CD14-positive monocyte (primary cell): ENCODE measurements around the gene SUSD4. TPM values are rescaled to one million over a fixed set of nuclear protein-coding genes. Genes with fewer than 3 reads are reported as not detected.

Experiments used
- DNase-seq, 3 donors: peaks; one replicate each; pipeline ENCODE4 v3.0.0-alpha.2; 2011 to 2022
- H2AFZ ChIP-seq: 2 replicates; pipeline ENCODE4 v1.6.0; 2012; ENCODE audit warnings: mild to moderate bottlenecking, low read depth, low read length, inconsistent platforms; ENCODE audit not compliant: insufficient read depth, poor library complexity, severe bottlenecking
- H3K27ac ChIP-seq, 2 donors: 1 replicate in 1 of 2; 2 replicates in 1 of 2; pipeline ENCODE4 v1.5.1; 2012 to 2013; ENCODE audit warnings: low read length in 2 of 2, control low read depth in 1 of 2, inconsistent platforms in 1 of 2, low read depth in 1 of 2, mild to moderate bottlenecking in 1 of 2
- H3K27me3 ChIP-seq, 2 donors: one replicate each; pipeline versions ENCODE4 v1.6.0 to v1.6.1; 2011 to 2013; ENCODE audit warnings: low read length in 2 of 2; ENCODE audit not compliant: control insufficient read depth in 2 of 2, insufficient read depth in 2 of 2
- H3K36me3 ChIP-seq, 2 donors: replicated peaks in 1 of 2; 1 replicate in 1 of 2; 2 replicates in 1 of 2; pipeline versions ENCODE4 v1.5.1 to v1.6.1; 2012 to 2013; ENCODE audit warnings: low read length in 2 of 2, control low read depth in 1 of 2, inconsistent platforms in 1 of 2, mild to moderate bottlenecking in 1 of 2; ENCODE audit not compliant: insufficient read depth in 2 of 2, control insufficient read depth in 1 of 2
- H3K4me1 ChIP-seq, 2 donors: 1 replicate in 1 of 2; 2 replicates in 1 of 2; pipeline versions ENCODE4 v1.5.1 to v1.6.1; 2012 to 2013; ENCODE audit warnings: low read length in 2 of 2, control low read depth in 1 of 2, inconsistent platforms in 1 of 2, mild to moderate bottlenecking in 1 of 2, moderate library complexity in 1 of 2; ENCODE audit not compliant: insufficient read depth in 2 of 2, control insufficient read depth in 1 of 2
- H3K4me2 ChIP-seq: replicated peaks from 2 replicates; pipeline ENCODE3; 2012; ENCODE audit warnings: low read length, moderate library complexity, mild to moderate bottlenecking; ENCODE audit not compliant: poor library complexity, severe bottlenecking; ENCODE audit errors: extremely low read depth
- H3K4me3 ChIP-seq, 3 experiments: fragments of 200-600 bp in 1 of 3; sonication (generic) in 1 of 3; replicated peaks in 1 of 3; 1 replicate in 2 of 3; 2 replicates in 1 of 3; pipeline ENCODE4 v1.5.1; 2011 to 2013; ENCODE audit warnings: low read length in 3 of 3, mild to moderate bottlenecking in 3 of 3, control low read depth in 2 of 3, low read depth in 2 of 3, inconsistent platforms in 1 of 3, moderate library complexity in 1 of 3
- H3K79me2 ChIP-seq: 2 replicates; pipeline ENCODE4 v1.6.0; 2012; ENCODE audit warnings: mild to moderate bottlenecking, control low read depth, inconsistent platforms, low read length, moderate library complexity; ENCODE audit not compliant: insufficient read depth
- H3K9ac ChIP-seq: 2 replicates; pipeline ENCODE4 v1.6.0; 2017; ENCODE audit warnings: low read length, mild to moderate bottlenecking; ENCODE audit not compliant: insufficient read depth, poor library complexity, severe bottlenecking
- H3K9me3 ChIP-seq, 2 donors: replicated peaks in 1 of 2; 1 replicate in 1 of 2; 2 replicates in 1 of 2; pipeline versions ENCODE4 v1.5.1 to v1.6.1; 2012 to 2013; ENCODE audit warnings: low read length in 2 of 2, control low read depth in 1 of 2; ENCODE audit not compliant: control insufficient read depth in 1 of 2, insufficient read depth in 1 of 2
- H4K20me1 ChIP-seq: 2 replicates; pipeline ENCODE4 v1.6.0; 2012; ENCODE audit warnings: mild to moderate bottlenecking, low read length, control low read depth, moderate library complexity; ENCODE audit not compliant: insufficient read depth
- H3K27ac Mint-ChIP-seq, 7 donors: one replicate each; pipeline ENCODE4 v1.8.0; 2020; ENCODE audit warnings: mild to moderate bottlenecking in 7 of 7, mixed read lengths in 7 of 7, moderate library complexity in 6 of 7, inconsistent platforms in 2 of 7
- H3K27me3 Mint-ChIP-seq, 3 donors: one replicate each; pipeline ENCODE4 v1.8.0; 2021 to 2022; ENCODE audit warnings: low read depth in 3 of 3, mild to moderate bottlenecking in 3 of 3, mixed read lengths in 3 of 3, moderate library complexity in 3 of 3, inconsistent platforms in 1 of 3
- H3K36me3 Mint-ChIP-seq, 2 donors: one replicate each; pipeline ENCODE4 v1.8.0; 2020; ENCODE audit warnings: mixed read lengths in 2 of 2, inconsistent platforms in 1 of 2, mild to moderate bottlenecking in 1 of 2
- H3K4me1 Mint-ChIP-seq: one replicate; pipeline ENCODE4 v1.8.0; 2020; ENCODE audit warnings: mild to moderate bottlenecking, mixed read lengths
- H3K4me3 Mint-ChIP-seq, 2 donors: one replicate each; pipeline ENCODE4 v1.8.0; 2020; ENCODE audit warnings: mild to moderate bottlenecking in 2 of 2, mixed read lengths in 2 of 2, moderate library complexity in 1 of 2
- H3K9me3 Mint-ChIP-seq, 7 donors: one replicate each; pipeline ENCODE4 v1.8.0; 2020 to 2022; ENCODE audit warnings: mixed read lengths in 7 of 7, mild to moderate bottlenecking in 6 of 7, moderate library complexity in 6 of 7, inconsistent platforms in 2 of 7
- WGBS: methylation state at CpG from one replicate; pipeline ENCODE4 v1.1.5; 2013; ENCODE audit warnings: missing lambda C conversion rate; ENCODE audit not compliant: insufficient coverage; 5-methylcytosine and 5-hydroxymethylcytosine counted together
- intact Hi-C, 2 donors: fragments of 100-400 bp; cut with micrococcal nuclease; formaldehyde crosslinking; loops; one replicate each; pipeline versions ENCODE4 v1.15.0 to v1.15.1; 2023
- polyA plus RNA-seq, 3 donors: library from polyadenylated mRNA; depleted of rRNA in 1 of 3; unstranded in 2 of 3; stranded (reverse) in 1 of 3; fragments of 300-500 nt in 2 of 3; fragments of >200 nt in 1 of 3; fragmentation: Illumina TruSeq in 2 of 3; gene quantifications; 1 replicate in 2 of 3; 2 replicates in 1 of 3; pipeline ENCODE4 v1.2.3, GENCODE V29; 2012 to 2021
- TF ChIP-seq, protein P1 (sequence below): fragments of 200-600 bp; IDR thresholded peaks from one replicate; pipeline ENCODE4 v1.8.0; 2022; ENCODE audit warnings: antibody characterized with exemption, mild to moderate bottlenecking

The SUSD4 gene
- polyA plus RNA-seq, 3 donors = 0.34 to 0.92 (median 0.50) TPM

DNA sequence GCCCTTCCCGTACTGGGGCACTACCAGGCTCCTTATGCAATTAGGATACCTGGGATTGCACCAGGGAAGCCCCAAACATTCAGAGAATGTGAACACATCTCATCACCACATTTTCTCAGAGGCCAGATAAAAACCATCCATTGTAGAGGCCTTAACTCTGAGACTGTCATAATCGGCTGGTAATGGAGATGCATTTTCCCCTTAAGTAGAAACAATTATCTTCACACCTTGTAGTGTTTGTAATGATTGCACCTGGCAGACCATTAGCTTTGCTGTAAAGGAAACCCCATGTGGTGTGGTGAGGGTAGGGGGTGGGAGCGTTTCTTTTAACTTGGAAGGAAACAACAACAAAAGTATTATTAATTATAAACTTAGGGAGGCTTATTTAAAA is 131.0 kb downstream of the SUSD4 start:
- Histone ChIP-seq H3K79me2 (no peaks in the 10 kb centered on the region), H4K20me1 (no peaks in the 10 kb centered on the region), H3K27me3 (no peaks in the 10 kb centered on the region), H3K36me3 (no peaks in the 10 kb centered on the region), H3K4me2 (no peak overlapping the region), H3K27ac (no peak overlapping the region), H2AFZ (no peak overlapping the region), H3K9ac (no peak overlapping the region), H3K4me1 (no peaks in the 10 kb centered on the region), H3K4me3 (no peak overlapping the region), H3K9me3 (no peaks in the 10 kb centered on the region)
- Mint-ChIP-seq H3K27me3 (peaks cover 2 to 10% (median 4%) of the 10 kb centered on the region in 3 donors), H3K36me3 (no peaks in the 10 kb centered on the region), H3K4me1 (no peaks in the 10 kb centered on the region), H3K9me3 (peaks cover 0 to 6% (median 3%) of the 10 kb centered on the region in 7 donors), H3K27ac (no peak overlapping the region), H3K4me3 (no peak overlapping the region)
- TF ChIP-seq, protein P1, sequence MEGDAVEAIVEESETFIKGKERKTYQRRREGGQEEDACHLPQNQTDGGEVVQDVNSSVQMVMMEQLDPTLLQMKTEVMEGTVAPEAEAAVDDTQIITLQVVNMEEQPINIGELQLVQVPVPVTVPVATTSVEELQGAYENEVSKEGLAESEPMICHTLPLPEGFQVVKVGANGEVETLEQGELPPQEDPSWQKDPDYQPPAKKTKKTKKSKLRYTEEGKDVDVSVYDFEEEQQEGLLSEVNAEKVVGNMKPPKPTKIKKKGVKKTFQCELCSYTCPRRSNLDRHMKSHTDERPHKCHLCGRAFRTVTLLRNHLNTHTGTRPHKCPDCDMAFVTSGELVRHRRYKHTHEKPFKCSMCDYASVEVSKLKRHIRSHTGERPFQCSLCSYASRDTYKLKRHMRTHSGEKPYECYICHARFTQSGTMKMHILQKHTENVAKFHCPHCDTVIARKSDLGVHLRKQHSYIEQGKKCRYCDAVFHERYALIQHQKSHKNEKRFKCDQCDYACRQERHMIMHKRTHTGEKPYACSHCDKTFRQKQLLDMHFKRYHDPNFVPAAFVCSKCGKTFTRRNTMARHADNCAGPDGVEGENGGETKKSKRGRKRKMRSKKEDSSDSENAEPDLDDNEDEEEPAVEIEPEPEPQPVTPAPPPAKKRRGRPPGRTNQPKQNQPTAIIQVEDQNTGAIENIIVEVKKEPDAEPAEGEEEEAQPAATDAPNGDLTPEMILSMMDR = no peak
- DNase-seq = no peak
- WGBS = no CpG with 5 or more reads among the region's 3 CpGs
- intact Hi-C loops = no loop called here

DNA sequence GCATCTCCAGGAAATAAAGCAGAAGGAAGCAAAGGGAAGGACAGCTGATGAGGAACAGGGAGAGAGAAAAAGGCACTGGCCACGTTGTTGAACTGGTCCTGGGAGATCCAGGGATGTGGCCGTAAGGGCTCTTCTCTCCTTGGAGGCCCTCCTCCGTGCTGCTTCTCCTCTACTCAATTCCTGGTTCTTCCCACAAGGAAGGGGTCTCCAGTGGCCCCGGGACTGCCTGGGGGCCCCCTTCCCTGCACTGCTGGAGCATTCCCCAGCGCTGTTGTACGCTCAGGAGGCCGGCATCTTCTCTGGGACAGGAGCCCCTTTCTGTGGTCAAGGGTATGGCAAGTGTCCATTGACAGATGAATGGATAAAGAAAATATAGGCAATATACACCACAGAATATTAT is 132.4 kb downstream of the SUSD4 start:
- Mint-ChIP-seq H3K36me3 (no peaks in the 10 kb centered on the region), H3K4me3 (no peak overlapping the region), H3K27me3 (peaks cover 2 to 11% (median 4%) of the 10 kb centered on the region in 3 donors), H3K27ac (no peak overlapping the region), H3K4me1 (no peaks in the 10 kb centered on the region), H3K9me3 (peaks cover 0 to 1% (median 0%) of the 10 kb centered on the region in 7 donors)
- Histone ChIP-seq H3K79me2 (no peaks in the 10 kb centered on the region), H3K4me3 (no peak overlapping the region), H2AFZ (no peak overlapping the region), H3K9ac (no peak overlapping the region), H4K20me1 (no peaks in the 10 kb centered on the region), H3K27me3 (no peaks in the 10 kb centered on the region), H3K4me2 (no peak overlapping the region), H3K36me3 (no peaks in the 10 kb centered on the region), H3K9me3 (no peaks in the 10 kb centered on the region), H3K4me1 (no peaks in the 10 kb centered on the region), H3K27ac (no peak overlapping the region)
- DNase-seq = no peak
- WGBS = 88% methylated on average over 1 of the region's 7 CpGs
- TF ChIP-seq, protein P1 = no peak
- intact Hi-C loops = no loop called here
